Neural progenitor cell (in vitro differentiated cells): Measurements from ENCODE around the gene LDLRAD4. TPM values are rescaled to one million over a fixed set of nuclear protein-coding genes. Genes with fewer than 3 reads are reported as not detected.

ENCODE experiments used
- DNase-seq: peaks from one replicate; pipeline ENCODE4 v3.0.0-alpha.2; 2016; ENCODE audit warnings: low spot score
- H2AFZ ChIP-seq: fragments of 200-600 bp; sonication (generic); replicated peaks from 2 replicates; pipeline ENCODE4 v1.6.1; 2016; ENCODE audit warnings: antibody characterized with exemption
- H3F3A ChIP-seq: fragments of 200-600 bp; sonication (generic); 2 replicates; pipeline ENCODE4 v1.6.1; 2016; ENCODE audit warnings: antibody characterized with exemption, low read depth
- H3K27ac ChIP-seq: fragments of 200-600 bp; sonication (generic); 2 replicates; pipeline ENCODE4 v1.5.1; 2016; ENCODE audit warnings: mild to moderate bottlenecking
- H3K27me3 ChIP-seq: fragments of 200-600 bp; sonication (generic); 2 replicates; pipeline ENCODE4 v1.6.1; 2016; ENCODE audit warnings: mild to moderate bottlenecking, moderate library complexity
- H3K36me3 ChIP-seq: fragments of 200-600 bp; sonication (generic); 2 replicates; pipeline ENCODE4 v1.5.1; 2016
- H3K4me1 ChIP-seq: fragments of 200-600 bp; sonication (generic); 2 replicates; pipeline ENCODE4 v1.6.1; 2016; ENCODE audit warnings: mixed run types
- H3K4me2 ChIP-seq: fragments of 200-600 bp; sonication (generic); 2 replicates; pipeline ENCODE4 v1.6.1; 2016
- H3K4me3 ChIP-seq: fragments of 200-600 bp; sonication (generic); 2 replicates; pipeline ENCODE4 v1.5.1; 2016
- H3K79me2 ChIP-seq: fragments of 200-600 bp; sonication (generic); 2 replicates; pipeline ENCODE4 v1.6.1; 2016; ENCODE audit warnings: low read depth
- H3K9ac ChIP-seq: fragments of 200-600 bp; sonication (generic); 2 replicates; pipeline ENCODE4 v1.6.1; 2016
- H3K9me3 ChIP-seq: fragments of 200-600 bp; sonication (generic); 2 replicates; pipeline ENCODE4 v1.5.1; 2016; ENCODE audit warnings: low read depth
- H4K20me1 ChIP-seq: fragments of 200-600 bp; sonication (generic); 2 replicates; pipeline ENCODE4 v1.6.1; 2016; ENCODE audit warnings: low read depth
- H3K27ac Mint-ChIP-seq: 3 replicates; pipeline ENCODE4 v1.8.0; 2021; ENCODE audit warnings: mixed read lengths
- H3K27me3 Mint-ChIP-seq: 2 replicates; pipeline ENCODE4 v1.8.0; 2022; ENCODE audit warnings: low read depth, mild to moderate bottlenecking, inconsistent platforms, moderate library complexity, mixed read lengths; ENCODE audit not compliant: insufficient read depth
- H3K36me3 Mint-ChIP-seq: 3 replicates; pipeline ENCODE4 v1.8.0; 2021; ENCODE audit warnings: mixed read lengths
- H3K4me1 Mint-ChIP-seq: 3 replicates; pipeline ENCODE4 v1.8.0; 2021; ENCODE audit warnings: mixed read lengths
- H3K4me3 Mint-ChIP-seq: 3 replicates; pipeline ENCODE4 v1.8.0; 2021; ENCODE audit warnings: mild to moderate bottlenecking, moderate library complexity, mixed read lengths
- H3K9me3 Mint-ChIP-seq: 3 replicates; pipeline ENCODE4 v1.8.0; 2020; ENCODE audit warnings: mixed read lengths
- CTCF ChIP-seq: fragments of 200-600 bp; sonication (generic); IDR thresholded peaks from 2 replicates; pipeline ENCODE4 v1.5.1; 2017; ENCODE audit warnings: antibody characterized with exemption, mild to moderate bottlenecking
- EZH2 ChIP-seq: fragments of 200-600 bp; sonication (generic); IDR thresholded peaks from 2 replicates; pipeline ENCODE4 v1.6.1; 2017; ENCODE audit warnings: antibody characterized with exemption, mild to moderate bottlenecking, moderate library complexity
- EZH2phosphoT487 ChIP-seq: fragments of 200-600 bp; sonication (generic); IDR thresholded peaks from 2 replicates; pipeline ENCODE4 v1.6.1; 2017; ENCODE audit warnings: antibody characterized with exemption
- total RNA-seq: library from RNA; depleted of rRNA; stranded (reverse); fragments of >200 nt; gene quantifications from 2 replicates; pipeline ENCODE4 v1.2.3, GENCODE V29; 2015; ENCODE audit warnings: low replicate concordance

The LDLRAD4 gene
- total RNA-seq, 1 donor from 2014 or later, result 0.65 TPM

GRCh38 chr18:13375302-13376255 is 157.0 kb downstream of the LDLRAD4 start:
- Histone ChIP-seq H2AFZ (no peak overlapping the region), H3K4me1 (no peaks in the 10 kb centered on the region), H3K36me3 (no peaks in the 10 kb centered on the region), H3K27me3 (no peaks in the 10 kb centered on the region), H3K9me3 (no peaks in the 10 kb centered on the region), H3K4me3 (no peak overlapping the region), H4K20me1 (no peaks in the 10 kb centered on the region), H3K9ac (no peak overlapping the region), H3K27ac (no peak overlapping the region), H3K79me2 (no peaks in the 10 kb centered on the region), H3F3A (no peaks in the 10 kb centered on the region), H3K4me2 (no peak overlapping the region)
- no peaks in the 10 kb centered on the region for H3K9me3 Mint-ChIP-seq
- no peak overlapping the region for H3K4me3 Mint-ChIP-seq
- no peak for DNase-seq
- peaks cover 8% of the 10 kb centered on the region for H3K27me3 Mint-ChIP-seq
- TF ChIP-seq EZH2 (no peak), CTCF (no peak), EZH2phosphoT487 (no peak)
- peak overlapping the region; percentile 30 for H3K27ac Mint-ChIP-seq
- H3K4me1 Mint-ChIP-seq, result peaks cover 56% of the 10 kb centered on the region
- no peaks in the 10 kb centered on the region for H3K36me3 Mint-ChIP-seq

- H2AFZ ChIP-seq, result no peak overlapping the region
- no peak overlapping the region for H3K9ac ChIP-seq
- no peak overlapping the region for H3K4me2 ChIP-seq
- no peaks in the 10 kb centered on the region for H3K27me3 ChIP-seq
- H3K36me3 ChIP-seq, result no peaks in the 10 kb centered on the region
- no peaks in the 10 kb centered on the region for H3K79me2 ChIP-seq
- peaks cover 60% of the 10 kb centered on the region for H3K4me1 Mint-ChIP-seq
- no peaks in the 10 kb centered on the region for H3K36me3 Mint-ChIP-seq
- H3K4me3 ChIP-seq, result no peak overlapping the region
- DNase-seq, result no peak
- no peaks in the 10 kb centered on the region for H3K9me3 Mint-ChIP-seq
- no peak overlapping the region for H3K27ac Mint-ChIP-seq
- H3F3A ChIP-seq, result no peaks in the 10 kb centered on the region
- H3K4me3 Mint-ChIP-seq, result no peak overlapping the region
- TF ChIP-seq CTCF (no peak), EZH2phosphoT487 (no peak), EZH2 (no peak)
- no peaks in the 10 kb centered on the region for H3K4me1 ChIP-seq
- no peak overlapping the region for H3K27ac ChIP-seq
- no peaks in the 10 kb centered on the region for H3K9me3 ChIP-seq
- H4K20me1 ChIP-seq, result no peaks in the 10 kb centered on the region
- peaks cover 8% of the 10 kb centered on the region for H3K27me3 Mint-ChIP-seq
These were observed 157.8 kb downstream of the LDLRAD4 start for GRCh38 chr18:13376298-13376840.

DNA sequence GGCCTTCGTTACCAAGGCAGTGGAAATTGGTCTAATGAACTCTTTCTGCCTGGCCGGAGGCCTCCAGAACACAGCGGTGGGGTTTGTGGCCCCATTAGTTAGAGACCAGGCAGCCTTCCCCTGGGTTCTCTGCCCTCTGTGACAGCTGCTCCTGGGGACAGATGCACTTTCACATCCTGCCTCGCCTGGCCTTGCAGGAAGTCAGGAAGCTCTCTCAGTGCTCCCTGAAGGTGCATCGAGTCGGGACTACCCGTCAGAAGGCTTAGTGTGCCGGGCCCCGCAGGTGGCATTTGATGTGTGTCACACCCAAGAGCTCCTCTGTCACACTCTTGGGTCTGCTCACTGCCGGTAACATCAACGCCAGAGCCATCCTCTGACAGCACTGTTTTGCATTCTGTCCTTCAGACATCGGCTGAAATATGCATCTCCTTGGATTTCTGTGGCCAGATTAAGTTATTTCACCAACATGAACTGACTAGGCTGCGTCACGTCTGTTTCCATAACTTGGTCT is 158.3 kb downstream of the LDLRAD4 start:
- no peaks in the 10 kb centered on the region for H3K4me1 ChIP-seq
- H3K9me3 Mint-ChIP-seq, result no peaks in the 10 kb centered on the region
- no peaks in the 10 kb centered on the region for H3K36me3 Mint-ChIP-seq

More for the DNA sequence above, 158.3 kb downstream of the LDLRAD4 start:
- H3K9me3 ChIP-seq, result no peaks in the 10 kb centered on the region
- Mint-ChIP-seq H3K4me3 (no peak overlapping the region), H3K4me1 (peaks cover 65% of the 10 kb centered on the region), H3K27ac (no peak overlapping the region), H3K27me3 (peaks cover 8% of the 10 kb centered on the region)
- no peaks in the 10 kb centered on the region for H3K79me2 ChIP-seq
- no peaks in the 10 kb centered on the region for H4K20me1 ChIP-seq
- no peaks in the 10 kb centered on the region for H3F3A ChIP-seq
- H3K4me3 ChIP-seq, result no peak overlapping the region
- H3K4me2 ChIP-seq, result no peak overlapping the region
- H2AFZ ChIP-seq, result no peak overlapping the region
- no peak overlapping the region for H3K9ac ChIP-seq
- no peaks in the 10 kb centered on the region for H3K36me3 ChIP-seq
- DNase-seq, result no peak
- no peaks in the 10 kb centered on the region for H3K27me3 ChIP-seq
- H3K27ac ChIP-seq, result no peak overlapping the region
- TF ChIP-seq CTCF (no peak), EZH2phosphoT487 (no peak), EZH2 (no peak)
